GM18507 (cell line): ENCODE data around the gene CNIH3.

Source experiments
- DNase-seq: peaks from one replicate; pipeline ENCODE4 v3.0.0; 2011; ENCODE audit warnings: low read depth; ENCODE audit not compliant: insufficient read length; ENCODE audit errors: extremely low spot score
- FAIRE-seq: peaks from 2 replicates; lab custom pipeline; 2011; peaks lifted over from hg19 to GRCh38; lab: Jason Lieb, UNC

Gene CNIH3

DNA sequence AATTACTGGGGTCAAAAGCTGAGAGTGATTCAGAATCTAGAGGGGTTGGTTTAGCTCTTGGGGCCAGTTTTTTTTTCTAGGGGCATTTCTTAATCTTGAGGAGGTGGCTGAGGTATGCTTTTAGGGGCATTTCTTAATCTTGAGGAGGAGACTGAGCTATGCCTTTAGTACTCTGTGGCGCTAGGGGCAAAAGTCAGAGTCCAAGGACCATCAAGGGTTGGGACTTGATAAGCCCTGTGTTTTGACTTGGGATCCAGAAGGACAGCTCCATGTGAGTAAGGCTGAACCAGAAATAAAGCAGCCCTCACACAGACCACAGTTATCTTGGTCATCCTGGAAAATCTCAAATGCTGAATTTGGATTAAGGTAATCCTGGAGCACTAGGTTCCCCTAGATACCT, 3.9 kb upstream of the CNIH3 start:
- no peak for DNase-seq
- FAIRE-seq, result no peak

DNA sequence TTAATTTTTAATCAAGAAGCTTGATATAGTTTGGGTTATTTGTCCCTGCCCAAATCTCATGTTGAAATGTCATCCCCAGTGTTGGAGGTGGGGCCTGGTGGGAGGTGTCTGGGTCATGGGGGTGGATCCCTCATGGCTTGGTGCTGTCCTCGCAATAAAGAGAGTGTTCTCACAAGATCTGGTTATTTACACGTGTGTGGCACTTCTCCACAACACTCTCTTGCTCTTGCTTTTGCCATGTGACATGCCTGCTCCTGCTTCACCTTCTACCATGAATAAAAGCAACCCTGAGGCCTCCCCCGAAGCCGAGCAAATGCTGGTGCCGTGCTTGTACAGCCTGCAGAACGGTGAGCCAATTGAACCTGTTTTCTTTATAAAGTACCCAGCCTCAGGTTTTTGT, 2.6 kb upstream of the CNIH3 start:
- no peak for FAIRE-seq
- no peak for DNase-seq

DNA sequence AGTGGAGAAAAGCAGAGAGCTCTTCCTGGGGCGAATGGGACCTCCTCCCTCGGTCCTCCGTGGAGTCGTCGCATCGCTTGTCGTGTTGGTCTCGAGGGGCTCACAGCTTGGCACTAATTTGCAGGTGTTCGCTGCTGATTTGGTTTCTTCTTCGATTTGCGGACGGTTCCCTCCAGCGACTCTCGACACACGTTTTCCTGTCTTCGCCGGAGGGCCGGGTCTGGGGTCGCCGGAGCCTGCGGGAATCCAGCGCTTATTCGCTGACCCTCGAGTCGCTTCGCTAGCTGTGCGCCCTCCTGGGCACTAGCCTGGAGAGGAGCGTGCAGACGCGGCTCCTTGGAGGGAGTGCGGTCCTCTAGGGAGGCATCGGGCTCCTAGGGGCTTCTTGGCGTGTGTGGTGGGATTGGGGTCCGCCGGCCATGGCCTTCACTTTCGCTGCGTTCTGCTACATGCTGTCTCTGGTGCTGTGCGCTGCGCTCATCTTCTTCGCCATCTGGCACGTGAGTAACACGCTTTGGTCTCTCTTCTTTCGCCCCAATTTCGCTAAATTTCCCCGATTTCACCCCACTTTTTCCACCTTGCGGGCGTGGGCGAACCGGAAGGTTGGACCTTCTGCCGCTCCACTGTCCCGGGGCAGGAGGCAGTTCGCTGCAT, 766 bp downstream of the CNIH3 start:
- DNase-seq, result no peak
- no peak for FAIRE-seq

DNA sequence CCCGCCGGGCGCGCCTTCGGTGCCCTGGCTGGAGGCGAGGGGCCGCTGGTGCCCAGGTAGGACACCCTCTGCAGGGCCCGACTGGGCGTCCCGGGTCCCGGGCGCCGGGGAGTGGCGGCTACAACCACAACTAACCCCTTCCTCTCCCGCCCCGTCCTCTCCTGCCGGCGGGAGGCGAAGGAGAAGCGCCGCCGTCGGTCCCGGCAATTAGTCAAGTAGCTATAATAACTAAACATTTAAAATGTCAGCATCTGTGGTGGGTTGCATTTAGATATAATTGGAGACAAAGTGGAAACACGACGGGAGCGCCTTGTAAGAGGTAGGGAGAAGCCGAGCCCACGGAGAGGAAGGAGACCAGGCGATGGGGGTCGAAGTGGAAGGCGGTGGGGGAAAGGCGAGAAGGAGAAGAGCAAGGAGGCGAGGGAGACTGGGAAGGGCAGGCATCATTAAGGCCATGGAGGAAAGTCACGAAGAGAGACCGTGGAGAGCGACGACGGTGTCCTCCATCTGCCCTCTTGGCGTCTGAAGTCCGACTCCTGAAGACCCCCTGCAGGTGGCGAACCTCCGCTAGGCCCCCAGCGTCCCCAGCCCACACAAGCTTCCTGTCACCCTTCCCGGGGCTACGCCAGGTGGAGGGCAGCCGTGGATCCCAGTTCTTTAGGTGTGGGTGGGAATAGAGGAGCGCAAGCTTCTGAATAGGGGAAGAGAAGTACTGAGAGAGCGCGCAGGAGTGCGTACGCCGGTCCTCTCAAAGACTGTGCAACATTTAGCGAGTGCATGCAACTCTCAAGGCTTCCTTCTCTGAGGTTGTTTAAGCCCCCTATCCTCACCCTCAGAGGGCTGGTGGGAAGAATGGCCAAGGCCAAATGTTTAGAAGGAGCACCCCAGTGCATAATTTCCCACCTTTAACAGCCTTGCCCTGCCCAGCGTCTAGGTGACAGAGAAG, 1.6 kb downstream of the CNIH3 start:
- DNase-seq, result no peak
- FAIRE-seq, result no peak

DNA sequence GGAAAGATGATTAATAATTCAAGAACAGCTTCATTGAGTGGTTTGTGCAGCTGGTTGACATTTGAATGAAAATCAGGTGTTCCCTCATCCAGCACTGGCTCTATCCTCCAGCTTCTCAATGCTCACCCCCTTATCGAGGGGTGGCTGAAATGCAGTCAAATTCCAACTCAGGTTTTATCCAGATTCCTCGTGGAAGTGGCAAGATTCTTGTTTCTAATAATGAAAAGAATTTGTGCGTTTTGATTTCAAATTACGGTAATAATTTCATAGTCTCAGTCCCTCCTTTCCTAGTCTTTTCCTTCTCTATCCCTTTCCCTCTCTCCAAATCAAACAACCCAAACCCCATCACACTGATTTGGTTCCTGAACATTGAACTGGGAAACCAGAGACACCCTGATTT, 3.1 kb downstream of the CNIH3 start:
- no peak for FAIRE-seq
- no peak for DNase-seq

DNA sequence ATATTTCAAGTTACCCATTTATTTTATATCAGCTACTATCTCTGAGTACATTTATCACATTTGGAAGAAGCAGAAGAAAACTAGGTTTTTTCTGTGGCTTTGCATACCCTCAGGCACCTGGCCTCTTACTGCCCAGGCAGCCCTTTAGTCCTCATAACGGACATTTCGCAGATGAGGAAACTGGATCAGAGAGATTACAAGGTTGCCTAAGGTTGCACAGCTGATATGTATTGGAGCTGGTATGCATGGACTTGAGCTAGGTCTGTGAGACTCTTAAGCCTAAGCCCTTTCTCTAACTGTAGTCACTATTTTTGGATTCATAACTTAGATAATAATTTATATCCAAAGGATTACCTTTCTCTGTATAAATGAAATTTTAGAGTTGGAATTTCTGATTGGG, 4.0 kb downstream of the CNIH3 start:
- FAIRE-seq (no peak), DNase-seq (no peak)

DNA sequence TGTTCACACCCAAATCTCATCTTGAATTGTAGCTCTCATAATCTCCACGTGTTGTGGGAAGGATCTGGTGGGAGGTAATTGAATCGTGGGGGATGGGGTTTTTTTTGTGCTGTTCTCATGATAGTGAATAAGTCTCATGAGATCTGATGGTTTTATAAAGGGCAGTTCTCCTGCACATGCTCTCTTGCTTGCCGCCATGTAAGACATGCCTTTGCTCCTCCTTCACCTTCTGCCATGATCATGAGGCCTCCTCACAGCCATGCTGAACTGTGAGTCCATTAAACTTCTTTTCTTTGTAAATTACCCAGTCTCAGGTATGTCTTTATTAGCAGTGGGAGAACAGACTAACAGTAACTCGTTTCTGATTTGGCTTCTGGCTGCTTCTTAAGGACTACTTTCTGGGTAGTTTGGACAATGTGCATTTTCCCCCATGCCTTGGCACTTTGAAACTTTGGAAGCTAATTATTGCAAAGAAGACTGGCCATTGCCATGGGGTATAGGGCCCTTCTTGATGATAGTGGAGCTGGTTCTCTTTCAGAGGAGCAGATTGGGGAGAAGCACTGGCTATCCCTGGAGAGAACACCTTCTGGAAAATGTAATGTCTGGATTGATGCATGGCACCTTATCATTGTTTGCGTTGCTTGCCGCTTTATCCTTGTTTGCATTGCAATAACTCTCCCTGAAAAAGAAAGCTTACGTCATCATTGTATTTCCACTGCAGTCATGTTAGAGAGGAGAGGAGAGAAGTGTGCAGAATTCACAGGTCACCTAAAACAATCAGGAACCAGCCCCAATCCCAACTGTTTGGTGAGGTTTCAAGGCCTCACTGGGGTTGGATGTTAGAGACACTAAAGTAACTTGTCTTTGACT, 5.9 kb downstream of the CNIH3 start:
- FAIRE-seq, result no peak
- DNase-seq, result no peak

DNA sequence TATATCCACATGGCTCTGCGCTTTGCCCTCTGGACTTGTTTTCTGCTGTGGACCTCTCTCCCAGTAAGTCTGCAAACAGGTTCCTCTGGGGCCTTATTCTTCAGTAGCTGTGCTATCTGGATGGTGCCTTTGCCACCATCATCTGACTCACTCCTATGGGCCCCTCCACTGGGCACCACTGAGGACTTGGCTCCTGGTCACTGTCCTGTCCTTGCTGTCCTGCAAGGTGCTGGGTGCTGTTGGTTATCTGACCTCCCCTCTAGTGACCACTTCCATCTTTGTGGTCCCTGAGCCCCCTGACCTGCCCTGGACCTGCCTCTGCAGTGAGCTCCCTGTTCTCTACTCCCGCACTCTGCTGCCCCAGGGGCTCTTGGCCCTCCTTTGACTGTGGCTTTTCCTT, 6.7 kb downstream of the CNIH3 start:
- no peak for DNase-seq
- FAIRE-seq, result no peak

DNA sequence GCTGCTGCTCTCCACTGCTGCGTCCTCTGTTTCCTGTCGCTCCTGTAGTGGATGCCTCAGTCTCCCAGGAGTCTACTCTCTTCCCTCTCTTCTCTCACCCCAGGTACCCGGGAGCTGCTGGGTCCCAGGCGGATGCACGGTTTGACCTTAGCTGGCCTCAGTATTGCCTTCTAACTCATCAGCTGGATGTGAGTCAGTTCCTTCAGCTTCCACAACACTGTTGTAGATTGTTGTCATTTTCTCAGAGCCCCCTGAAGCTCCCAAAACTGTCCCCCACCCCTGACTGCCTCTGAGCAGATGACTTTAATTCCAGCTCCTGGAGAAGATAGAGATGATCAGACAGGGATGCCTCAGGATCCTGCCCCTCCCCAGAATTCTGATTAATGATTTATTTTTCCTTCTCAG, 7.2 kb downstream of the CNIH3 start:
- DNase-seq (no peak), FAIRE-seq (no peak)

DNA sequence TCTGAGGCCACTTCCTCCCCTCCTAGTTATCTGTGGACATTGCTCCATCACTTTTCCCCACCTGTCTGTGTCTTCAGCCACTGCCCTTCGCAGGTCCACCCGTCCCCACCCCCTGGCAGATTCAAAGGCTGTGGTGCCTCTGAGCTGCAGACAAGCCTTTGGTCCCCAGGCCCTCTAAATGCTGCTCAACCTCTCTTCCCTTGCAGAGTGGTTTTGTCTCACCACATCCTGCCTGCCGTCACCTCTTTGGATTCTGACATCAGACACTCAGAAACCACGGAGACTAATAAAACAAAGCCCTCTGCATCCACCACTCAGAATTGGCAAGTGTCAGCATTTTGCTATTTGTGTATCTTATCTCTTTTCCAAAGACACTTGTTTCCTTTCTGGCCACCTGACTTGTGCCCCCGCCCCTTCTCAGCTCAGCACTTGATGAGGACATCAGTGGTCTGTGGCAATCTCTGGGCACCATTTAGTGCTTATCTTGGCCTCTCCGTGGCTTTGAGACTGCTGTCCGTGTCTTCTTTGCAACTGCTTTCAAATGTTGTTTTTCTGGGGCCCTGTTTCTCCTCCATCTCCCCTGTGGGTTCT, 7.7 kb downstream of the CNIH3 start:
- DNase-seq, result peak; percentile 44
- FAIRE-seq, result peak; percentile 71

DNA sequence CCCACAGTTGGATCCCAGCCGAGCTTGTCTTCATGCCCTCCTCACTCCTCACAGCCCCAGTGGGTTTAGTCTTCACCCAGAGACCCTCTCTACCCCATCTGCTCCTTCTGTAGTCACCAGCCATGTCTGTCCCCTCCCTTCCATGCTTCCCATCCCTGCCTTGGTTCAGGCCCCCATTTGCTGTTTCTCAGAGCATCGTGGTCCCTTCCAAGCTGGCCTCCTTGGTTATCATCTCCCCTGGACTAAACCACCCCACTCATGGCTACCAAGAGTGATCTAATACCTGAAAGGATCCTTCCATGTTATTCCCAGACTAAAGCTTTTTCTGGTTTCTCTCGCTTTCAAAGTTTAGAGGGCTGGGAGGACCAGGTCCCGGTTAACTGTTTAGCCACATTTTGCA, 8.3 kb downstream of the CNIH3 start:
- no peak for DNase-seq
- FAIRE-seq, result no peak

DNA sequence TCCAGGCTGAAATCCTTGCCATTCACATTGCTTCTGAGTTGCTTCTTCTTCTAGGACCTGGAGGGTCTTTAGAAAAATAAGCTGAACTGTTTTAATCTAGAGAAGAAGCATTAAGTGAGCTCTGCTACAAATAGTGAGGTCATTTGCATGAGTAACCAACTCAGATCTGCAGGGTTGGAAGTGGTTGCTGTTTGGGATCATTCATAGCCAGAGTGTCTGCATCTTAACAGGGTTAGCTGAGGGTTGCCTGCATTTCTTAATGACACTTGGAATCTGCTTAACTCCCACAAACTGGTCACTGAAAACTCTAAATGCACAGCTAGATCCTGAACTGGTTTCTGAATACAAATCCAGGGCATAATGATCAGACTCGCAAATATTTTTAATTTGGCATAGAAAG, 9.9 kb downstream of the CNIH3 start:
- FAIRE-seq, result no peak

DNA sequence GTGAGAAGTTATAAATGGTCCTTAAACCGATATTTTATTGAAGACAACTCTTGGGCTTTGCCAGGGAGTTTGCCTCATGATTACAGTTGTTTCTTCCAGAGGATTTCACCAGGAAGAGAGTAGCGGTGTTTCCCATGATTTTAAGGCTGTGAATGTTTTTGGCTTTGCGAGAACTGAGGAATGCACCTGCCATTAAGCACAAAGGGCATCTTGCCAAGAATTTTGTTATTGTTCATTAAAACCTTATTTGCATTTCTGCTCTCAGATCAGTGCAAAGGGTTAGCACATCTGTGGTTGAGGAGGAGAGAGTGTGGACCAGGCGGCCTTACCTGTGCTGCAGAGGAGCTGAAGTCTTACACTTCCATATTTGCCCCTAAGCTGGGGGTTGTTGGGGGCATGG, 13.8 kb downstream of the CNIH3 start:
- FAIRE-seq (no peak), DNase-seq (no peak)

More for the DNA sequence above, 9.9 kb downstream of the CNIH3 start:
- DNase-seq, result no peak

DNA sequence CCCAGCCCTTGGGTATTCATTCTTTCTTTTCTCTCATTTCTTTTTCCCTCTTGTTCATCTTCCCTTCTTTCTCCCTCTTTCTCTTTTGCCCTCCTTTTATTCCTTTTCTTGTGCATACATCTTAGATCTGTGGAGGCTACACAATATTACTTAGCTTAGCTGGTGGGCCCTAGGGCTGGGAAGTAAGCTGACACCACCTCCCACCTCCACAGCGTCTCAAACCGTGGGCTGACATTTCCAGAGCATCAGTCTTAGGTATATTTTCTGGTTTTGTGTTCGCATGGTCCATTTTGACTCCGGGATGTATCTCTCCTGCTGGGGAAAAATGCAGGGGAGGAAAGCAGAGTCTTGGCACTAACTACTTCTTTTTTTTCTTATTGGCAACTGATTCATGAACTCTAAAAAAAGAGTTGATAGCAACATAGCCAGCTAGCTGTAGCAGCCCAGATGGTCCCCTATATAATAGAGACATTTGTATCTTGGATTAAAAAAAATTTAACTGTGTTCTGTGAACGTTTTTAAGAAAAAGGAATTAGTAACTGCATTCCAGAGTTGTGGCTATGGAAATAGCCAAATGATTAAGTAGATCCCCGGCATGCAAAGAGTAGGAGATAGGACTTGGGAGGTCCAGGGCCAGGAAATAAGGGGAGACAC, 15.5 kb downstream of the CNIH3 start:
- FAIRE-seq (no peak), DNase-seq (no peak)

DNA sequence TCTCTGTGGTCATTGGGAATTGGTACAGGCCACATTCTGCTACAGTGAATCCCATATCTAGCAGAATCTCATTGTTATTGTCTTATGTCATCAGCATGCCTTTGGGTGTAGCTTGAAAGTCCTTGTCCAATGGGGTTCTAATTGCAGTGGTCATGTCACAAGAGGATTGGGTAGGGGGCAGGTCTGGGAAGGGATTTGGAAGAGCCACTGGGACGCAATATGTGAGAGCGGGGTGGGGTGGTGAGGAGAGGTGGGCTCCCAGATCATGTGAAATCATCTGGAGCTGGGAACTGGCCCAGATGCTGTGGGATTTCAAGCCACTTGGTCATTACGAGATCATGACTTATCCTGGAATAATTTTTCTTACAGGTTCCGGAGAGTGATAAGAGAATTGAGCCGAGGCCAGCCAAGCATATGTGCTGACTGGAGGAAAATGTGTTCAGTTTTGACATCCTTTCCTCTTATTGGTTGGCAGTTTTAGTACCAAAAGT, 16.3 kb downstream of the CNIH3 start:
- DNase-seq, result no peak
- no peak for FAIRE-seq

DNA sequence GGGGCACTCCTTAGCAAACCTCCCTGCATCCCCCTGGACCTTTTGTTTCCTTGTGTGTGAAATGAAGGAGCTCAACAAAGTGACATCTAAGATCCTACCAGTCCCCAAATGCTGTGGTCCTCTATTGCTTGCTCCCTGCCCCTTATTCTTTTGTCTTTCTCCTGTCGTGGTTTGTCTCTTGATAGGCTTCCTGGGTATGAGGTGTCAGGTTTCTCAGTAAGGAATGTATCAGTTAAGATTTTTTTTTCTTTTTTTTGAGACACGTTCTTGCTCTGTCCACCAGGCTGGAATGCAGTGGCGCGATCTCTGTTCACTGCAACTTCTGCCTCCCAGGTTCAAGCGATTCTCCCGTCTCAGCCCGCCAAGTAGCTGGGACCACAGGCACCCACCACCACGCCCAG, 16.8 kb downstream of the CNIH3 start:
- no peak for DNase-seq
- FAIRE-seq, result no peak

DNA sequence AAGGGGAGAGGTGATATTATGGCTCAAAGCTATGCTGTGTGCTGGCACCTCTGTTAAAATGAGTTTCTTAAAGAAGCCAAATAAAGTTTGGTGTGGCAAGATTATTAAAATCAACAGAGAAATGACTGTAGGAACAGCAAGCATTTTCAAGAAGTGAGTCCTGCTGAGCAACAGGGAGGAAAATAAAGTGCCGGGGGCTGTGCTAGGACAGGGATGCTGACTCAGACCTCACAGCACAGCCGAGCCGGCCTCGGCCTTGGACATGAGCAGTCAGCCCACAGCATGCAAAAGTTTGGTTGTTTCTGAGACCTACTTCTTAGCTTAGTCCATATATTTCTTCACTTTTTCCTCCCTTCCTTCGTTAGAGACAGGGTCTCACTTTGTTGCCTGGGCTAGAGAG, 19.2 kb downstream of the CNIH3 start:
- FAIRE-seq (no peak), DNase-seq (no peak)

DNA sequence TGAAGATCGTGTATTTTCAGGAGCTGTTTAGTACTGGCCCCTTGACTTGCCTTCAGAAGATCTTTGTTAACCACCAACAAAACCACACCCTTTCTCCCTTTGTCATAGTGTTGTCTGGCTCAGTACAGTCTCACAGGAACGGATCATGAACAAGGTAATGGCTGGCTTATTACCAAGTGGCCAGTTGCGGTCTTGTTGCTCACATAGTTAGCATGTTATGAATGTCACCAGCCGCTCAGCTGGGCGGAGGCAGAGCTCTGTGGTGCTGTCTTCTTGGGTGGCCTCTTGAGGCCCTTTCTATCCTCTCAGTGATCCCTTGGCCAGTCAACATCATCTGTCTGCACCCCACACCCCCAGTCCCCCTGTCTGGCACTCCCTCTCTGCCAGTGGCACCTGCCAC, 21.4 kb downstream of the CNIH3 start:
- DNase-seq (no peak), FAIRE-seq (no peak)

DNA sequence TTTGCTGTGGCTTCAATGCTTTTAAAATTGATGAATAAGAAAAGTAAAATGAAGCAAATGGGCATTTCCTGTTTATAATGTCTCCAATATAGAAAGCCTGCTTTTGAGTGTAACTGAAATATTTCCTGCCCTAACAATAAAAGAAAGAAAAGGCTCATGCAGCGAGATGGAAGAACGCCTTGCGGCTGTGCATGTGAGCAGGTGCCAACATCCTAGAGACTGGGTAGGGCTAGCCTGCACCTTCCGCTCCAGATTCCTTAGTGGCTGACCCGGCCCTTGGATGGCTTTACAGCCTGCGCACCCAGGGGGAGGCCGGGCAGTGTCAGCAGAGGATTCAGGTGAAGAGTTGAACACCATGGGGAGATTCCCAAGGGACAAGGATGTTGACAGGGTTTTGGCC, 21.8 kb downstream of the CNIH3 start:
- DNase-seq, result no peak
- FAIRE-seq, result no peak
